Fibroblast of upper back skin (primary cell): ENCODE results near the gene KRAS.

Experiments
- DNase-seq: peaks from one replicate; pipeline ENCODE4 v3.0.0-alpha.2; 2013

KRAS gene

DNA sequence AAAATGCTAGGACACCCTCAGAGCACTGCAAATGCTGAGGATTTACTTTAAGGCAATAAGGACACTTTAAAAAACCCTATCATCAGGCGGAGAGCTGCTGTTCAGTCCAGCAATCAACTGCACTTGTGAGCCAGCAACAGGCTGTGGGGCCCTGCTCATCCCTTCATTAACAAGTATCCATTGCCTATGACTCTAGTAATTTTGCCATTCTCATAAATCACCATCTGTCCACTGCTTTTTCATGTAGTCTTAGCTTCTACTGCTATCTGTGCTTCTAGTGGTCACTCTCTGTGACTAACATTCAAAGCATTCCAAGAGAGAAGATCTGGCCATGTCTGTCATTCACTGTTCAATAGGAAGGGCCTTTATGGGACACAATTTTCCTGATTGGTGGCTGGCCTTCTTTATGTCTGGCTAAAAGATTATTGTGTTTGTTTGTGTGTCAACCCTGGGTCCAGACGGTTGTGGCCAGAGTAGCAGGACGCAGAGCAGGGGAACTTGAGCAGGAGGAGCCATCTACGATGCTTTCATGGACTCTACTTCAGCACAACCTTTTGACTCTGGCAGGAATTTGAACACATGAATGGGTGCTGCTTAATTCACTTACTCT, 3.6 kb upstream of the KRAS start:
- peak; percentile 61 for DNase-seq

GRCh38 chr12:25253371-25254068, 2.8 kb upstream of the KRAS start:
- DNase-seq, result no peak

- no peak for DNase-seq
These were observed 2.2 kb upstream of the KRAS start for GRCh38 chr12:25252946-25253345.

- no peak for DNase-seq
These were observed 1.0 kb upstream of the KRAS start for GRCh38 chr12:25251769-25252168.

- DNase-seq, result peak; percentile 10
These were observed 594 bp downstream of the KRAS start for GRCh38 chr12:25249931-25250738.

- DNase-seq, result no peak
These were observed 2.0 kb downstream of the KRAS start for GRCh38 chr12:25248732-25249131.

GRCh38 chr12:25248137-25248536, 2.6 kb downstream of the KRAS start:
- DNase-seq, result no peak

DNA sequence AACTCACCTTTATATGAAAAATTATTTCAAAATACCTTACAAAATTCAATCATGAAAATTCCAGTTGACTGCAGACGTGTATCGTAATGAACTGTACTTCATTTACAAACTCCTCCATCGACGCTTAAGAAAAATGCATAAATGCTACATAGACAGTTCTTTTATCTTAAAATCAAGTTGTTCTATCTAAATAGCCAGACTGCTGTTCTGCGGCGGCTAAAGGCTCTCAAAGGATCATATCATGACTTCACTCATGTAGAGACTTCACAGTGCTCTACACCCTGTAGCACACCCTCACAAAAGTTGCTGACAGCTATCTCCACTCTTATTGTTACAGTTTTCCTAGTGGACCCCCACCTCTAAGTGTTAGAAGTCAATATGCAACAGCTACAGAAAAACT, 5.2 kb downstream of the KRAS start:
- DNase-seq, result no peak

DNA sequence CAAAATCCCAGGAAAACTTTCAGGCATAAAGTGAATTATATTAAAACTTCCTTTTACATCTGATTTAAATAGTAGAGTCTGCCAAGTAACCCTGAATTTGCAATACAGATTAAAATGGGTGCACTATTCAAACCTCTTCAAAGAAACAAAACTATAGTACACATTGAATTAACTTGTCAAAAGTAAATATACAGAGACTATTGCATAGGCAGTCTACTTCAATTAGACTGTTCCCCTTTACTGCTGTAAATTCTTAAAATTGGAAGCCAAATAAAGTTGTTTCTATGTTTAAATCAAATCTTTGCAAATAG, 7.1 kb downstream of the KRAS start:
- DNase-seq, result no peak

DNA sequence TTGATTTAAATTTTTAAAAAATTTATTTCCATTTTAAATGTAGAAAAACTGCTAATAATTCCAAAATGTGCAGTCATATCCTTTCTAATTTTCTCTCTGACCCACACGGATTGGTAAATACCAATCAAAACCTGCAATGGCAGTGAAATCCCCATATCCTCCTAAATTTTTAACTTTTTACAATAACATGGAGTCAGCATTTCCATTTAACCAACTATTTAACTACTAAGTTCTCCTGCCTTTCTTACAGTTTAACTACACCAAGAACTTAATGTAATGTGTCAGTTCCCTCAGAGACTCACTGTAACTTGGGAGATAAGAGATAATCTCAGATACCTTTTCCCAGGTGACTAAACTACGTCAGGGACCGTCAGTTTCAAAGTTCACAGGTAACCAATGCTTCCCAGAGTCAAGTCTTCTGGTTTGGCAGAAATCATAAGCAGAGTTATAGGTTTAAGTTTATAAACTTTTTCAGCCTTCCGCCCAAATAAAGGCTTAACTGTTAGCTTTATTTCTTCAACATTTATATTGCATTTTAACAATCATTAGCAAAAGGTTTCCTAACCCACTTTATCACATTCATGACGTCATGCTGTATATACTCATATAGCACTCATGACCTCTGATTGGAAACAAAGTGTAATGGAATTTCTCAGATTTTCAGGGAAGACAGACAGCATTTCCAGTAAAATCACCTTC, 7.6 kb downstream of the KRAS start:
- DNase-seq, result peak; percentile 31

GRCh38 chr12:25241167-25242020, 9.3 kb downstream of the KRAS start:
- DNase-seq, result peak; percentile 61

- peak; percentile 6 for DNase-seq
These were observed 14.1 kb downstream of the KRAS start for GRCh38 chr12:25236626-25237025.

DNA sequence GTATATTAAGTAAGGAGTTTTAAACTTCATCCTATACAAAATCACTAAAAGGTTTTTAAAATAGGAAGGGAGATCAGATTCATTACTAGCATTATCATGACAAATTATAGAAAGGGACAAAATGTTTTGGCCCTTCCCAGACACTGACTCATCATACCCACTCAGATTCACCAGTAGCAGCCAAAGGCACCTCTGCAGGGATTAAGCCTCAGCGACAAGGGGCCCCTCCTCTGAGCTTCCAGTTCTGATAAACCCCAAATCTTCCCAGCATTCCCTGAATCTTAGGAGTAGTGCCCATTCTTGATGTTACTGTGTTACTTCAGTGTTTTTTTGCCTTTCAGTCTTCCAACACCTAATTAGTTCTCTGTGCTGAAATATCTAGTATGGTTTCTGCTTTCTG, 14.5 kb downstream of the KRAS start:
- peak; percentile 19 for DNase-seq

DNA sequence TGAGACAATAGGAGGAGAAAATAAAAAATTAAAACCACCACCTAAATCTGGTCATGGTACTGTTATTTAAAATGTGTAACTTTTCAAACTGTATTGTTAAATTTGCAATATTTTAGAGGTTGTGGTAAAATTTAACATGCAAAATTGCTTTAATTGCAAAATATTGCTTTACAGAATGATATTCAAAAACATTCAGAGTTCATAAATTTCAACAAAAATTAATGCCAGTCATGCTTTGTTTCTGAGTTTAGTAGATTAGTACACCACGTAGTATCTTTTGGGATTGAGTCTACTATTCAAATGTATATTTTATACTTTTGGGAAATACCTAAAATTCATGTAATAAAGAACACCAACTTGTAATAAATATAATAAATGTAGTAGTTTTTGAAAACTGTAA, 37.4 kb downstream of the KRAS start:
- DNase-seq, result no peak

GRCh38 chr12:25208554-25208953, 42.2 kb downstream of the KRAS start:
- no peak for DNase-seq

DNA sequence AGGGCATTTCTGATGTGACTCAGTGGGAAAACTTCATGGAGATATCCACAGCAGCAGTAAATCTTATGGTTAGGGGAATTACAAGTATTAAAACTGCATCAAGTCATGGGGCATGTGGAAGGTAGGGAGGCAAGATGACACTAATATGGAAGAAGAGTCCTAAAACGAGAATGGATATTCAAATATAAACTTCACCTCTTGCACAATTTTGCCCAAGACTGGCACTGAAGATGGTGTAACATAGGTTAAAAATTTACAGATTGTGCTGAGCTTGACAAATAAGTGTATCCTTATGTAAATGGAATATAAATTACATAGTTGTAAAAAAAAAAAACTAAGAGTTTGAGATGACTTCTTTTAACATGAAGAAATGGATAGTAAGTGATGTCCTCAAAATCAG, 42.9 kb downstream of the KRAS start:
- no peak for DNase-seq

GRCh38 chr12:25207411-25207810, 43.3 kb downstream of the KRAS start:
- no peak for DNase-seq

DNA sequence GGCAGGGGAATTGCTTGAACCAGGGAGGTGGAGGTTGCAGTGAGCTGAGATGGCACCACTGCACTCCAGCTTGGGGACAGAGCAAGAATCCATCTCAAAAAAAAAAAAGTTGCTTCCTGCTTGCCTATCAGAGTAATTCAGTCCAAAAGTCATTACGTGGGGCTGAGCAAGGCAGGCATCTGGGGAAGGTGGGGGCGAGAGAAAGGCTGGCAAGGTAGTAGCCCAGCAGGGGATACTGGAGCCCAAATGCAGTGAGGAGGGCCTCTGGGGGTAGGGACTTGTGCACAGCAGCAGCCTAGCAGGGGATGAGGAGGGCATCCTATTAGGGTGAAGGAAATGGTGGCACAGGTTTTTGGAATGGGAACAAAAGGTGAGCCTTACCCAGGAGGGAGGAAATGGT, 48.6 kb downstream of the KRAS start:
- DNase-seq, result no peak

DNA sequence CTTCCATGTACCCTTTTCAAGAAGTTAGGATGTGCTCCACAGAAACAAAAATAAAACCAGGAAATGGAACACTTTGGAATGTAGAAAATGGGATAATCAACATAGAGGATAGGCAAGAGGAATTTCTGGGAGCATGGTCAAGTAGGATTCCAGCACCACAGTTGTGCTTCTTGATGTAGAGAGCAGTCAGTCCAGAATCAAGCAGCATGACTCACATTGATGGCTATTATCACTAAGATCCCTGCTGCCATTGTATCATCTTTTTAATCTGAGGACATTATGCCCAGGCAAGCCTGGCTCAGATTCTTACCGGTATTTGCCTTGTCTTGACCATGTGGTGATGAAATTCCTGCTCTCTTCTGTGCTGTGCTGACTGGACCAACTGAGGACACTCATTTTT, 50.0 kb downstream of the KRAS start:
- peak; percentile 80 for DNase-seq

DNA sequence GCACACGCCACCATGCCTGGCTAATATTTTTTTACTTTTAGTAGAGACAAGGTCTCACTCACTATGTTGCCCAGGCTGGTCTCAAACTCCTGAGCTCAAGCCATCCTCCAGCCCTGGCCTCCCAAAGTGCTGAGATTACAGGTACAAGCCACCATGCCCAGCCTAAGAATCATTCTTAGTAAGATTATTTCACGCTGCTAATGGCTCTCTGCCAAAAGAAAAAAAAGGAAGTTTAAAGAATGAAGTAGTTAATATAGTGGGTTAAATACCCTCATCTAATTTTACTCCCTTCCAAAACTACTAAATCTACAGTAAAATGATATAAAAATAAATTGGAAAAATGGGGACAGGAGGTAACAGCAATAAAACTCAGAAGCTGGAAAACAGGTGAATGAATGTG, 53.1 kb downstream of the KRAS start:
- no peak for DNase-seq

DNA sequence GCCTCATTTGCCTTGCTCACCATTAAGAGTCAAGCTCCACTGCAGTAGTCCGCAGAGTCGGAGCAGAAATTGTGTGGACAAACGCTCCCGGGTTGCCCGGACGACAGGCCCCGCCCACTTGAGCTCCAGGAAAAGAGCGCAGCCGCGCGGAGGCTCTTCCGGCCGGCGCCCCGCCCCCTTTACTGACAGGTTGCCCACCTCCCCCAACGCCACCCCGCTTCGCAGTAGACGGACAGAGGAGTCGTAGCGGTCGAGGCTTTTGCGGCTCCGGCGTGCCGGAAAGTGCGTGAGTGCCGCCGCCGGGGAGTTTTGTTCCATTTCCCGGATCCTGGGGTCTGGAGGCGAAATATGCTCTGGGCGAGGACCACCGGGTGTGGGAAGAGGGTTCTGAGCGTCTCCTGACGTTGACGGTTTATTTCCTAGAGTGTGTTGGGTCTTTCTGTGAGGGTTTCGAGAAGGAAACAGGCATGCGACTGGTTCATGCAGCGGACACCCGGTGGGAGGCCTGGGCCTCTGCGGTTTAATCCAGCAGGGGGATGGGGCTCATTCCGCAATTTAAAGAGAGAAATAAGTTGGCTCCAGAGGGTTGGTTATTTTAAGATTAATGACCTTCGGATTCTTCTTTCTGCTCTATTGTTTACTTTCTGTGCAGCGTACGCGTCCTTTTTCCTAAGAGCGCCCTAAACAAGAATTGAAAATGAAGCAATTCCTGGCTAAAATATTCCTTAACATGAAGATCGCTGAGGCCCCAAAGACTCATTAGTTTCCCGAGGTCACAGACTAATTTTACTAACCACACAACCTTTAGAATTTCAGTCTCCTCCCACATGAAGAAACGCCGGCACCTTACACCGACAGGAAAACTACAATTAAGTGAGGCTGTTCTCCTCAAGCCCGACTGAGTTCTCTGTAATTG, 55.4 kb downstream of the KRAS start, which contains the start of the genes DNAI7 and ETFRF1:
Gene DNAI7, minus strand, starts transcription at position 105 of the 916 bp plus-strand sequence. Its CDS starts 82 bp downstream, at position 23.
Gene ETFRF1, plus strand, starts transcription at position 182 of the 916 bp plus-strand sequence. CDS start 8,720 bp downstream, outside the sequence.
- DNase-seq, result peak; percentile 92
